HCT116 (cell line): ENCODE results near the gene TNFAIP3. TPM values are rescaled to one million over a fixed set of nuclear protein-coding genes. Genes with fewer than 3 reads are reported as not detected.
A peak's percentile ranks its signal among the peaks of the same experiment; 100 is the strongest.

Experiments used
- ATAC-seq: fragments of 200-7000 bp; cut with Tn5 transposase; 2 replicates; pipeline ENCODE4 v1.9.1; 2020; ENCODE audit warnings: mild to moderate bottlenecking, moderate library complexity
- BruUV-seq: library from RNA; stranded (reverse); fragments of 400-500 nt; replicated peaks from 2 replicates; lab custom pipeline; 2021; lab: Mats Ljungman, UMichigan
- CTCF ChIA-PET: fragments of 300-600 bp; sonication (Branson Sonifier 250); formaldehyde crosslinking; loops from one replicate; lab custom pipeline; 2021; ENCODE audit warnings: antibody characterized with exemption; lab: Charles Lee
- POLR2A ChIA-PET: fragments of 300-600, 350-600 bp; sonication (Branson Sonifier 250); formaldehyde crosslinking; loops from one replicate; lab custom pipeline; 2021; ENCODE audit warnings: antibody characterized with exemption; lab: Charles Lee
- RAD21 ChIA-PET, 2 experiments: fragments of 300-600 bp; sonication (Branson Sonifier 250); formaldehyde crosslinking; loops; one replicate each; lab custom pipeline; 2023; ENCODE audit warnings: low total read pairs in 2 of 2; ENCODE audit not compliant: uncharacterized antibody in 2 of 2, unreplicated experiment in 2 of 2, low non-redundant PET in 1 of 2; lab: Charles Lee
- DNase-seq: peaks from one replicate; pipeline ENCODE4 v3.0.0-alpha.2; 2010; ENCODE audit warnings: low read depth, low spot score
- H2AFZ ChIP-seq: fragments of 200-600 bp; shearing (Covaris generic), sonication (generic); 2 replicates; pipeline ENCODE4 v1.6.1; 2017; ENCODE audit warnings: low read depth, mixed run types, mixed read lengths, antibody characterized with exemption, low read length; ENCODE audit not compliant: poor library complexity, severe bottlenecking
- H3K27ac ChIP-seq: 2 replicates; pipeline ENCODE4 v1.5.1; 2012; ENCODE audit warnings: low read depth, low read length
- H3K27me3 ChIP-seq: fragments of 200-600 bp; sonication (generic); 2 replicates; pipeline ENCODE4 v1.6.1; 2016; ENCODE audit warnings: mixed run types, low read length, mixed read lengths; ENCODE audit not compliant: insufficient read depth
- H3K36me3 ChIP-seq, 2 experiments: fragments of 200-500 bp in 1 of 2; fragments of 200-600 bp in 1 of 2; sonication (Bioruptor generic) in 1 of 2; sonication (generic) in 1 of 2; 2 replicates each; pipeline versions ENCODE4 v1.5.1 to v1.6.1; 2014 to 2016; ENCODE audit warnings: low read length in 2 of 2, inconsistent platforms in 1 of 2, mixed read lengths in 1 of 2, mixed run types in 1 of 2; ENCODE audit not compliant: insufficient read depth in 2 of 2, control insufficient read depth in 1 of 2
- H3K4me1 ChIP-seq, 2 experiments: fragments of 200-600 bp in 1 of 2; sonication (generic) in 1 of 2; 2 replicates each; pipeline versions ENCODE4 v1.5.1 to v1.6.1; 2012 to 2017; ENCODE audit warnings: low read length in 2 of 2, inconsistent platforms in 1 of 2, mild to moderate bottlenecking in 1 of 2, mixed read lengths in 1 of 2, mixed run types in 1 of 2, moderate library complexity in 1 of 2; ENCODE audit not compliant: insufficient read depth in 2 of 2, control insufficient read depth in 1 of 2
- H3K4me2 ChIP-seq: fragments of 200-600 bp; sonication (generic); 2 replicates; pipeline ENCODE4 v1.6.1; 2017; ENCODE audit warnings: mixed run types, low read length, mixed read lengths
- H3K4me3 ChIP-seq, 2 experiments: fragments of 200-600 bp in 1 of 2; sonication (generic) in 1 of 2; replicated peaks in 1 of 2; 2 replicates each; pipeline ENCODE4 v1.5.1; 2011 to 2016; ENCODE audit warnings: low read length in 2 of 2, control low read depth in 1 of 2, low read depth in 1 of 2, mild to moderate bottlenecking in 1 of 2, mixed read lengths in 1 of 2, mixed run types in 1 of 2
- H3K79me2 ChIP-seq: fragments of 200-600 bp; sonication (generic); 2 replicates; pipeline ENCODE4 v1.6.1; 2017; ENCODE audit warnings: mild to moderate bottlenecking, mixed run types, low read length, moderate library complexity, mixed read lengths; ENCODE audit not compliant: insufficient read depth
- H3K9ac ChIP-seq: fragments of 200-600 bp; sonication (generic); 2 replicates; pipeline ENCODE4 v1.6.1; 2016; ENCODE audit warnings: low read length, mixed read lengths
- H3K9me2 ChIP-seq: fragments of 200-600 bp; sonication (generic), shearing (Covaris generic); 2 replicates; pipeline ENCODE4 v1.6.1; 2017; ENCODE audit warnings: mixed run types, mild to moderate bottlenecking, moderate library complexity; ENCODE audit not compliant: insufficient read depth
- H3K9me3 ChIP-seq, 2 experiments: fragments of 200-500 bp in 1 of 2; fragments of 200-600 bp in 1 of 2; sonication (Bioruptor generic) in 1 of 2; sonication (generic) in 1 of 2; 2 replicates each; pipeline ENCODE4 v1.6.1; 2014 to 2017; ENCODE audit warnings: low read length in 2 of 2, mixed read lengths in 2 of 2, inconsistent platforms in 1 of 2, low read depth in 1 of 2, mild to moderate bottlenecking in 1 of 2, mixed run types in 1 of 2, moderate library complexity in 1 of 2; ENCODE audit not compliant: control insufficient read depth in 1 of 2, insufficient read depth in 1 of 2
- H4K20me1 ChIP-seq: fragments of 200-600 bp; sonication (generic), shearing (Covaris generic); 2 replicates; pipeline ENCODE4 v1.6.1; 2017; ENCODE audit warnings: mixed run types, mild to moderate bottlenecking, moderate library complexity; ENCODE audit not compliant: insufficient read depth
- ATF3 ChIP-seq: IDR thresholded peaks from 2 replicates; pipeline ENCODE4 v1.6.1; 2012
- CBX3 ChIP-seq: IDR thresholded peaks from 2 replicates; pipeline ENCODE4 v1.6.1; 2012; ENCODE audit warnings: low read depth
- CTCF ChIP-seq, 3 experiments: fragments of 200-600 bp in 1 of 3; sonication (generic) in 1 of 3; IDR thresholded peaks in 2 of 3; conservative IDR thresholded peaks in 1 of 3; 2 replicates each; pipeline ENCODE4 v1.5.1; 2012 to 2017; ENCODE audit warnings: low read depth in 2 of 3, low read length in 2 of 3, antibody characterized with exemption in 1 of 3, borderline replicate concordance in 1 of 3, control low read depth in 1 of 3, mild to moderate bottlenecking in 1 of 3, mixed read lengths in 1 of 3, mixed run types in 1 of 3, moderate library complexity in 1 of 3; ENCODE audit not compliant: insufficient read depth in 1 of 3
- EGR1 ChIP-seq: IDR thresholded peaks from 2 replicates; pipeline ENCODE4 v1.6.1; 2012; ENCODE audit warnings: low read depth
- FOSL1 ChIP-seq: IDR thresholded peaks from 2 replicates; pipeline ENCODE4 v1.6.1; 2012; ENCODE audit warnings: low read depth
- JUND ChIP-seq: IDR thresholded peaks from 2 replicates; pipeline ENCODE4 v1.6.1; 2012
- MAX ChIP-seq: IDR thresholded peaks from 2 replicates; pipeline ENCODE4 v1.6.1; 2012
- POLR2A ChIP-seq: IDR thresholded peaks from 2 replicates; pipeline ENCODE4 v1.7.0; 2011; ENCODE audit warnings: borderline replicate concordance; ENCODE audit not compliant: insufficient read depth, insufficient read length; ENCODE audit errors: extremely low read depth
- POLR2AphosphoS5 ChIP-seq: IDR thresholded peaks from 2 replicates; pipeline ENCODE4 v1.6.1; 2011; ENCODE audit warnings: mild to moderate bottlenecking, low read depth, low read length, moderate library complexity
- REST ChIP-seq: IDR thresholded peaks from 2 replicates; pipeline ENCODE4 v1.6.1; 2012; ENCODE audit warnings: low read depth
- SIN3A ChIP-seq: IDR thresholded peaks from 2 replicates; pipeline ENCODE4 v1.6.1; 2012; ENCODE audit warnings: low read depth
- SP1 ChIP-seq: IDR thresholded peaks from 2 replicates; pipeline ENCODE4 v1.6.1; 2012; ENCODE audit warnings: low read depth
- TCF7L2 ChIP-seq: IDR thresholded peaks from 2 replicates; pipeline ENCODE4 v1.7.0; 2011; ENCODE audit warnings: borderline replicate concordance, inconsistent platforms; ENCODE audit not compliant: insufficient read depth, insufficient read length; ENCODE audit errors: extremely low read depth
- YY1 ChIP-seq: IDR thresholded peaks from 2 replicates; pipeline ENCODE4 v1.6.1; 2011; ENCODE audit warnings: low read length, low read depth, moderate library complexity, mild to moderate bottlenecking; ENCODE audit not compliant: insufficient replicate concordance; ENCODE audit errors: extremely low read depth
- ZFX ChIP-seq: fragments of 450-650 bp; IDR thresholded peaks from 2 replicates; pipeline ENCODE4 v1.6.1; 2017
- ZNF274 ChIP-seq: fragments of 200-500 bp; sonication (Bioruptor generic); IDR thresholded peaks from 2 replicates; pipeline ENCODE4 v1.6.1; 2014; ENCODE audit warnings: mild to moderate bottlenecking, low read depth, low read length, inconsistent platforms
- intact Hi-C: fragments of 100-400 bp; cut with micrococcal nuclease; formaldehyde crosslinking; loops from 2 replicates; pipeline ENCODE4 v1.10.0; 2022
- total RNA-seq: library from RNA; stranded (reverse); gene quantifications from one replicate; pipeline ENCODE4 v1.2.1, GENCODE V29; 2021; ENCODE audit not compliant: unreplicated experiment

TNFAIP3 gene
- total RNA-seq, 1 experiment from 2014 or later = 4.4 TPM

GRCh38 chr6:137851669-137852068 lies 15.4 kb upstream of the TNFAIP3 start:
- Histone ChIP-seq H3K27ac (no peak overlapping the region), H3K4me1 (peaks cover 0 to 44% of the 10 kb centered on the region in 2 experiments; a peak in 3 of 4 replicates), H3K36me3 (no peaks in the 10 kb centered on the region), H3K27me3 (no peaks in the 10 kb centered on the region), H3K9me3 (no peaks in the 10 kb centered on the region), H3K4me3 (no peak overlapping the region), H3K79me2 (no peaks in the 10 kb centered on the region), H4K20me1 (no peaks in the 10 kb centered on the region), H3K9ac (no peak overlapping the region), H3K4me2 (peak overlapping the region; percentile 63; the same call in 1 of the 2 replicates), H2AFZ (peak overlapping the region; percentile 99), H3K9me2 (no peaks in the 10 kb centered on the region)
- TF ChIP-seq FOSL1 (peak; percentile 37), EGR1 (no peak), MAX (peak; percentile 80), CBX3 (peak; percentile 34; the same call in 1 of the 2 replicates)
- no TSS peak for BruUV-seq
- intact Hi-C loops = no loop called here
- ChIA-PET CTCF (interaction anchor here (1.4 kb wide), 1 partner anchor 15 kb away, joined by 5 read pairs; no protein-coding TSS in a partner anchor), POLR2A (no interaction called here), RAD21 (no interaction called here)
- no peak for DNase-seq
- peak; percentile 48; the same call in 1 of the 2 replicates for ATAC-seq

GRCh38 chr6:137852346-137852745 lies 14.7 kb upstream of the TNFAIP3 start:
- ATAC-seq (peak; percentile 26; the same call in 1 of the 2 replicates), DNase-seq (no peak)
- no peak overlapping the region for H3K4me3 ChIP-seq
- no peaks in the 10 kb centered on the region for H3K9me3 ChIP-seq
- no peaks in the 10 kb centered on the region for H3K9me2 ChIP-seq
- intact Hi-C loops = no loop called here
- H3K27ac ChIP-seq = no peak overlapping the region
- no TSS peak for BruUV-seq
- peak overlapping the region; percentile 99 for H2AFZ ChIP-seq
- H3K27me3 ChIP-seq = no peaks in the 10 kb centered on the region
- peak overlapping the region; percentile 63 for H3K4me2 ChIP-seq
- RAD21 ChIA-PET = no interaction called here
- peaks cover 0 to 42% of the 10 kb centered on the region in 2 experiments; a peak in 3 of 4 replicates for H3K4me1 ChIP-seq
- no peaks in the 10 kb centered on the region for H3K79me2 ChIP-seq
- 0 out of 2 replicates have a peak overlapping the region, but pooled peaks have one; percentile 19 for H3K9ac ChIP-seq
- POLR2A ChIA-PET = no interaction called here
- H4K20me1 ChIP-seq = no peaks in the 10 kb centered on the region
- H3K36me3 ChIP-seq = no peaks in the 10 kb centered on the region
- CTCF ChIA-PET = interaction anchor here (0.9 kb wide), 1 partner anchor 93 kb away, joined by 3 read pairs; no protein-coding TSS in a partner anchor
- no peak for TF ChIP-seq ATF3
- no peak for TF ChIP-seq REST
- TF ChIP-seq SIN3A = no peak
- no peak for TF ChIP-seq POLR2AphosphoS5
- no peak for TF ChIP-seq SP1
- no peak for TF ChIP-seq POLR2A
- no peak for TF ChIP-seq CTCF (IDR thresholded peaks at IDR 0.05 in 2 of 3, conservative IDR thresholded peaks at IDR 0.05 in 1 of 3; ENCODE audit: borderline replicate concordance in 1 of 3, insufficient read depth in 1 of 3, low read depth in 2 of 3, low read length in 2 of 3)
- TF ChIP-seq JUND = peak; percentile 33; the same call in 1 of the 2 replicates
- TF ChIP-seq YY1 = no peak
- TF ChIP-seq TCF7L2 = no peak
- no peak for TF ChIP-seq ZNF274
- TF ChIP-seq ZFX = peak; percentile 45
- no peak for TF ChIP-seq EGR1
